Measurements from ENCODE around the gene SERPINA10. TPM values are rescaled to one million over a fixed set of nuclear protein-coding genes. Genes with fewer than 3 reads are reported as not detected.
A peak's percentile ranks its signal among the peaks of the same experiment; 100 is the strongest.
"Not testable (repeated sequence)": the region's sequence is repeated elsewhere in the genome, so short reads cannot be mapped to it uniquely, and the experiment has no call there.

Gene SERPINA10
- total RNA-seq, 1 donor from 2014 or later = not detected

GRCh38 chr14:94288610-94289465, 4.2 kb downstream of the SERPINA10 start:
- no peak for FAIRE-seq

GRCh38 chr14:94285158-94285557, 7.9 kb downstream of the SERPINA10 start:
- DNase-seq (ENCODE audit: low spot score in 2 of 2) (no peak), FAIRE-seq (no peak)

More at GRCh38 chr14:94288610-94289465, 4.2 kb downstream of the SERPINA10 start:
- DNase-seq (ENCODE audit: low spot score in 2 of 2) = no peak

- DNase-seq (ENCODE audit: low spot score in 2 of 2) (no peak), FAIRE-seq (no peak)
These were observed 8.8 kb downstream of the SERPINA10 start for GRCh38 chr14:94284221-94284620.

- DNase-seq (ENCODE audit: low spot score in 2 of 2) (no peak), FAIRE-seq (no peak)
These were observed 9.9 kb downstream of the SERPINA10 start for GRCh38 chr14:94282991-94283723.

GRCh38 chr14:94278731-94279130, 14.3 kb downstream of the SERPINA10 start:
- DNase-seq (ENCODE audit: low spot score in 2 of 2) (no peak), FAIRE-seq (no peak)

GRCh38 chr14:94276898-94277561, 16.0 kb downstream of the SERPINA10 start:
- FAIRE-seq; DNase-seq (ENCODE audit: low spot score in 2 of 2): not testable (repeated sequence)

- FAIRE-seq = no peak
- peak in 1 of 2 donors; percentile 14 for DNase-seq (ENCODE audit: low spot score in 2 of 2)
These were observed 23.9 kb downstream of the SERPINA10 start for GRCh38 chr14:94269156-94269555.

GRCh38 chr14:94268582-94268981, 24.5 kb downstream of the SERPINA10 start:
- not testable (repeated sequence) for DNase-seq (ENCODE audit: low spot score in 2 of 2); FAIRE-seq

- DNase-seq (ENCODE audit: low spot score in 2 of 2) (no peak), FAIRE-seq (no peak)
These were observed 25.7 kb downstream of the SERPINA10 start for GRCh38 chr14:94267352-94267751.

- FAIRE-seq; DNase-seq (ENCODE audit: low spot score in 2 of 2): not testable (repeated sequence)
These were observed 28.9 kb downstream of the SERPINA10 start for GRCh38 chr14:94264195-94264594.

GRCh38 chr14:94244182-94244581, 48.9 kb downstream of the SERPINA10 start:
- no peak for FAIRE-seq
- no peak for DNase-seq (ENCODE audit: low spot score in 2 of 2)

GRCh38 chr14:94239406-94239805, 53.7 kb downstream of the SERPINA10 start:
- DNase-seq (ENCODE audit: low spot score in 2 of 2) (no peak), FAIRE-seq (no peak)

- FAIRE-seq = no peak
- DNase-seq (ENCODE audit: low spot score in 2 of 2) = no peak
These were observed 55.1 kb downstream of the SERPINA10 start for GRCh38 chr14:94237983-94238382.

- DNase-seq (ENCODE audit: low spot score in 2 of 2) = no peak
- FAIRE-seq = no peak
These were observed 56.0 kb downstream of the SERPINA10 start for GRCh38 chr14:94237046-94237445.

Other genes starting within 250 kb of the SERPINA10 start
- gene DDX24, start 212.1 kb downstream of the SERPINA10 start, total RNA-seq = 112 TPM
- 7.3 TPM for gene IFI27L1, start 212.0 kb downstream of the SERPINA10 start, total RNA-seq
- 9.0 TPM for gene IFI27, start 182.5 kb downstream of the SERPINA10 start, total RNA-seq
- gene IFI27L2, start 163.7 kb downstream of the SERPINA10 start, total RNA-seq = 17.9 TPM
- 1.6 TPM for gene PPP4R4, start 118.9 kb downstream of the SERPINA10 start, total RNA-seq
- gene SERPINA6, start 30.1 kb upstream of the SERPINA10 start, total RNA-seq = not detected
- gene SERPINA2, start 73.4 kb upstream of the SERPINA10 start, total RNA-seq = not detected
- gene SERPINA1, start 95.3 kb upstream of the SERPINA10 start, total RNA-seq = 1.6 TPM
- not detected for gene SERPINA11, start 159.5 kb upstream of the SERPINA10 start, total RNA-seq
- gene SERPINA9, start 182.9 kb upstream of the SERPINA10 start, total RNA-seq = not detected
- gene SERPINA12, start 216.2 kb upstream of the SERPINA10 start, total RNA-seq = not detected